Spleen (tissue), 11 donors: Measurements from ENCODE around the gene TOMM20. TPM values are rescaled to one million over a fixed set of nuclear protein-coding genes. Genes with fewer than 3 reads are reported as not detected.
"Not testable (repeated sequence)": the region's sequence is repeated elsewhere in the genome, so short reads cannot be mapped to it uniquely, and the experiment has no call there.

Experiments used
- DNase-seq: peaks from one replicate; pipeline ENCODE4 v3.0.0-alpha.2; 2020
- H3K27ac ChIP-seq, 8 donors: fragments of 200-600 bp; sonication (generic) in 7 of 8; 1 replicate in 4 of 8; 2 replicates in 4 of 8; pipeline versions ENCODE4 v1.5.0 to v1.8.0; 2016 to 2021; ENCODE audit warnings: inconsistent platforms in 4 of 8, mild to moderate bottlenecking in 4 of 8, moderate library complexity in 1 of 8
- H3K27me3 ChIP-seq, 7 donors: fragments of 200-600 bp; sonication (generic) in 6 of 7; replicated peaks in 1 of 7; 1 replicate in 4 of 7; 2 replicates in 3 of 7; pipeline versions ENCODE4 v1.5.0 to v1.8.0; 2016 to 2021; ENCODE audit warnings: inconsistent platforms in 3 of 7, mild to moderate bottlenecking in 1 of 7
- H3K36me3 ChIP-seq, 6 donors: fragments of 200-600 bp; sonication (generic) in 5 of 6; 1 replicate in 4 of 6; 2 replicates in 2 of 6; pipeline versions ENCODE4 v1.5.0 to v1.8.0; 2016 to 2021; ENCODE audit warnings: inconsistent platforms in 2 of 6
- H3K4me1 ChIP-seq, 6 donors: fragments of 200-600 bp; sonication (generic) in 5 of 6; 1 replicate in 3 of 6; 2 replicates in 3 of 6; pipeline versions ENCODE4 v1.5.0 to v1.8.0; 2016 to 2021; ENCODE audit warnings: inconsistent platforms in 3 of 6
- H3K4me3 ChIP-seq, 8 donors: fragments of 200-600 bp; sonication (generic) in 7 of 8; 1 replicate in 4 of 8; 2 replicates in 4 of 8; pipeline versions ENCODE4 v1.5.0 to v1.8.0; 2016 to 2021; ENCODE audit warnings: inconsistent platforms in 4 of 8, mild to moderate bottlenecking in 4 of 8, moderate library complexity in 2 of 8
- H3K9me3 ChIP-seq, 8 donors: fragments of 200-600 bp; sonication (generic) in 7 of 8; 1 replicate in 4 of 8; 2 replicates in 4 of 8; pipeline versions ENCODE4 v1.5.0 to v1.8.0; 2016 to 2021; ENCODE audit warnings: inconsistent platforms in 4 of 8
- POLR2A ChIP-seq, 3 donors: fragments of 450-650 bp; IDR thresholded peaks; one replicate each; pipeline ENCODE4 v1.5.1; 2017; ENCODE audit warnings: antibody characterized with exemption in 3 of 3, mild to moderate bottlenecking in 1 of 3
- POLR2AphosphoS5 ChIP-seq, 3 donors: sonication (generic); formaldehyde crosslinking; IDR thresholded peaks; one replicate each; pipeline ENCODE4 v1.5.1; 2017; ENCODE audit warnings: antibody characterized with exemption in 3 of 3
- WGBS, 5 donors: extraction: QIAGEN DNeasy Blood & Tissue Kit in 3 of 5; methylation state at CpG; one replicate each; pipeline versions ENCODE4 v1.1.5 to v1.1.7; 2013 to 2018; 5-methylcytosine and 5-hydroxymethylcytosine counted together
- intact Hi-C: fragments of 100-400 bp; cut with DNase I; formaldehyde crosslinking; loops from one replicate; pipeline ENCODE4 v1.15.0; 2023; ENCODE audit warnings: low total_unique reads
- polyA plus RNA-seq, 3 donors: library from polyadenylated mRNA; stranded (reverse); fragments of 200-250 nt; gene quantifications; one replicate each; pipeline ENCODE4 v1.2.1, GENCODE V29; 2013
- total RNA-seq, 7 donors: library from RNA; depleted of rRNA in 3 of 7; stranded (reverse); fragments of >200 nt in 3 of 7; fragmentation: NEBNext Ultra II Directional in 4 of 7; extraction: Animal tissue kit (Norgen Biotek cat#: 25700) in 4 of 7; gene quantifications; one replicate each; pipeline versions ENCODE4 v1.1.0 to v1.2.1, GENCODE V29; 2016 to 2021
- TF ChIP-seq, protein P1 (sequence below), 11 experiments: fragments of 200-600 bp in 7 of 11; fragments of 450-650 bp in 4 of 11; sonication (generic) in 4 of 11; IDR thresholded peaks in 8 of 11; conservative IDR thresholded peaks in 3 of 11; 1 replicate in 7 of 11; 2 replicates in 4 of 11; pipeline versions ENCODE4 v1.4.0 to v1.8.0; 2016 to 2021; ENCODE audit warnings: antibody characterized with exemption in 11 of 11, inconsistent platforms in 4 of 11, mild to moderate bottlenecking in 1 of 11
- donor health status: healthy with polysubstance abuse.
- donor health status: DM: no; HTN: no; CAD: no; lungs with moderate emphysema.
- donor health status: DM: no; HTN: no; CAD: no.
- donor health status: Bipolar disorder and iron deficiency.
- donor health status: healthy.
- donor health status: DM: no; HTN: no; CAD: no.
- donor health status: DM: yes; HTN: yes; CAD: no.

TOMM20 gene
- total and polyA plus RNA-seq, 10 donors, result 46.6 to 79.9 (median 63.0) TPM

DNA sequence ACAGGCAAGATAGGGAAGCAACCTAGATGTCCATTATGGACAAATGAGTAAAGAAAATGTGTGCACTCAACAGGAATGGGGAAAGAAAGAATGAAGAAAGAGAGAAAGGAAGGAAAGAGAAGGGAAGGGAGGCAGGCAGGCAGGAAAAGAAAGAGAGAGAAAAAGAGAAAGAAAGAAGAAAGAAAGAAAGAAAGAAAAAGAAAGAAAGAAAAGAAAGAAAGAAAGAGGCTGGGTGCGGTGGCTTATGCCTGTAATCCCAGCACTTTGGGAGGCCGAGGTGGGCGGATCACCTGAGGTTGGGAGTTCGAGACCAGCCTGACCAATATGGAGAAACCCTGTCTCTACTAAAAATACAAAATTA is 48.4 kb downstream of the TOMM20 start:
- not testable (repeated sequence) for H3K4me3 ChIP-seq, H3K9me3 ChIP-seq, DNase-seq, H3K27me3 ChIP-seq, H3K36me3 ChIP-seq
- 83 to 95% (median 89%) methylated on average over 4 of the region's 4 CpGs for WGBS, 5 donors
- Histone ChIP-seq H3K27ac (peak overlapping the region in 6 of 8 donors; percentile 11 to 95 (median 71)), H3K4me1 (peaks cover 24 to 78% (median 48%) of the 10 kb centered on the region in 6 donors)
- intact Hi-C loops, result loop anchor here (5.0 to 10.0 kb wide), 2 partner anchors 95 to 483 kb away; no protein-coding TSS in a partner anchor

DNA sequence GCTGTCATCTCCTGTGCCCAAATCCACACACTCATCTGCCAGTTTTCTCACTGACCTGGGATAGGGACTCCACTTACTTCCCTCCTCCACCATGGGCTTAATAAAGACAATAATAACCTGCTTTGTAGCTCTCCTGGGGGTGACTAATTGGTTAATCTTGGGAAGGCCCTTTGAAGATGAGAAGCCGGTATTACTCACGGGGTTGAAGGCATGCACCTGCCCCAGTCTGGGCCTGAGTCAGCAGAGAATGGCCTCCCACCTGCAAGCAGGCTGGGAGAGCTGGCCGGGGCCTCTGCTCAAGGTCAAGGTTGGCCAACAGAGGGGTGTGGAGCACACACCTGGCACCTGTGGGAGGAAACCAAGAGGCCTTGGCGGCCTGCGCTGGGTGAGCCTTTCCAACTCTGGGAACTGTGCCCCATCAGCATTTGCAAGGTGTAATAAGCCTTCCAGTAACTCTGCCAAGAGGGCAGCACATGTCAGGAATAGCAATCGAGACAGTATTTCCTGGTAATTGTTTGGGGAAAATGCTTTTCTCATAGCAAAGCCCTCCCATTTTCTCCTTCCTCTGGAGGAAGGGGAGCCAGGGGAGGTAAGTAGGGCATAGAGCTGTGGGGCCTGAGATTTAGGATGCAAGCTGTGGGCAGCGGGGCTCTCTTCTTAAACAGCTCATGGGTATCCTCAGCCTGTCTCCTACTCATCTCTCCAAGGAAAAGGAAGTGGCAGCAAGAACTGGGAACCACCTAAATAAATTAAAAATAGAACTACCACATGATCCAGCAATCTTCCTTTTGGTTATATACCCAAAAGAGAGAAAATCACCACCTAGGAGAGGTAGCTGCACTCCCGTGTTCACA is 49.0 kb downstream of the TOMM20 start:
- Histone ChIP-seq H3K4me1 (peaks cover 29 to 84% (median 54%) of the 10 kb centered on the region in 6 donors), H3K27me3 (no peaks in the 10 kb centered on the region), H3K4me3 (no peak overlapping the region)

DNA sequence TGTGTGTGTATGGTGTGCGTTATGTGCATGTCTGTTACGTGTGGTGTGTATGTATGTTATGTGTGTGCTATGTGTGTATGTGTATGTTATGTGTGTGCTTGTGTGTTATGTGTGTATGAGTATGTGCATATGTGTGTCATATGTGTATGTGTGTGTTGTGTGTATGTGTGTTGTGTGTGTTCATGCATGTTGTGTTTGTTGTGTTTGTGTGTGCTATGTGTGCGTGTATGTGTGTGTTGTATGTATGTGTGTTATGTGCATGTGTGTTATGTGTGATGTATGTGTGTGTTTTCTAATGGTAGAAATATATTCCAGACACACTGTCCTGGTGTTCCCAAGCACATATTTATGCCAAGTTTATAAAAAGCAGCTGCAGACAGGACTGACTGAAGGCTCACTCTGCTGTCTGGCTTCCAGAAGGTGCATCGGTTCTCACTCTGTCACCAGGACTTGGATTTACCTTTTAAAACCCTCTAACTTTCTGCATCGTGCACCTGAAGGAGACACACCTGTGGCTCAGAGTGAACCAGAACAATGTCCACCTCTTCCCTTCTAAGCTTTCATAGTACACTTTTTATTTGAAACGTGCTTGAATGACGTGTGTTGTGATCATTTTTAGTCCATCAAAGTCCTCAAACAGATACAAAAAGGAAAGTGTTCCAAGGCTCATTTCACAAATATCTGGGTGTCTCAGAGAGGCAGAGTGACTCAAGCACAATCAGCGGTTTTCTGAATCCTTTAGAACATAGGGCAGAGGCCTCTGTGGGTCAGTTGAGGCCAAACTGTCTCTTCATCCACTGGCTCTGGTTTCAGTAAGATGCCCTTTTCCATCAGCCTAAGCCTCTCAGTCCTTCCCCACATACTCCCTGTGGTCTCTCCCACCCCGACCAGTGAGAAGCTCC is 49.9 kb downstream of the TOMM20 start:
- Histone ChIP-seq H3K4me1 (peaks cover 34 to 88% (median 57%) of the 10 kb centered on the region in 6 donors), H3K9me3 (no peaks in the 10 kb centered on the region), H3K27ac (peak overlapping the region in 6 of 8 donors; percentile 11 to 95 (median 71)), H3K4me3 (no peak overlapping the region), H3K27me3 (no peaks in the 10 kb centered on the region), H3K36me3 (no peaks in the 10 kb centered on the region)
- 64 to 73% (median 67%) methylated on average over 9 of the region's 9 CpGs for WGBS, 5 donors
- no peak for DNase-seq
- intact Hi-C loops, result no loop called here
- TF ChIP-seq POLR2AphosphoS5 (IDR thresholded peaks at IDR 0.05) (no peak), POLR2A (IDR thresholded peaks at IDR 0.05) (no peak)
- TF ChIP-seq, protein P1, sequence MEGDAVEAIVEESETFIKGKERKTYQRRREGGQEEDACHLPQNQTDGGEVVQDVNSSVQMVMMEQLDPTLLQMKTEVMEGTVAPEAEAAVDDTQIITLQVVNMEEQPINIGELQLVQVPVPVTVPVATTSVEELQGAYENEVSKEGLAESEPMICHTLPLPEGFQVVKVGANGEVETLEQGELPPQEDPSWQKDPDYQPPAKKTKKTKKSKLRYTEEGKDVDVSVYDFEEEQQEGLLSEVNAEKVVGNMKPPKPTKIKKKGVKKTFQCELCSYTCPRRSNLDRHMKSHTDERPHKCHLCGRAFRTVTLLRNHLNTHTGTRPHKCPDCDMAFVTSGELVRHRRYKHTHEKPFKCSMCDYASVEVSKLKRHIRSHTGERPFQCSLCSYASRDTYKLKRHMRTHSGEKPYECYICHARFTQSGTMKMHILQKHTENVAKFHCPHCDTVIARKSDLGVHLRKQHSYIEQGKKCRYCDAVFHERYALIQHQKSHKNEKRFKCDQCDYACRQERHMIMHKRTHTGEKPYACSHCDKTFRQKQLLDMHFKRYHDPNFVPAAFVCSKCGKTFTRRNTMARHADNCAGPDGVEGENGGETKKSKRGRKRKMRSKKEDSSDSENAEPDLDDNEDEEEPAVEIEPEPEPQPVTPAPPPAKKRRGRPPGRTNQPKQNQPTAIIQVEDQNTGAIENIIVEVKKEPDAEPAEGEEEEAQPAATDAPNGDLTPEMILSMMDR (IDR thresholded peaks at IDR 0.05 in 8 of 11, conservative IDR thresholded peaks at IDR 0.05 in 3 of 11), result no peak

More for the DNA sequence above, 49.0 kb downstream of the TOMM20 start:
- WGBS, 5 donors, result 53 to 72% (median 61%) methylated on average over 5 to 8 of the region's 8 CpGs
- Histone ChIP-seq H3K27ac (peak overlapping the region in 7 of 8 donors; percentile 6 to 95 (median 61)), H3K36me3 (no peaks in the 10 kb centered on the region), H3K9me3 (no peaks in the 10 kb centered on the region)
- intact Hi-C loops, result loop anchor here (5.0 to 10.0 kb wide), 2 partner anchors 95 to 482 kb away; no protein-coding TSS in a partner anchor
- DNase-seq, result peak; percentile 66
- TF ChIP-seq, protein P1 (IDR thresholded peaks at IDR 0.05 in 8 of 11, conservative IDR thresholded peaks at IDR 0.05 in 3 of 11), result no peak
- no peak for TF ChIP-seq POLR2A (IDR thresholded peaks at IDR 0.05)
- no peak for TF ChIP-seq POLR2AphosphoS5 (IDR thresholded peaks at IDR 0.05)

DNA sequence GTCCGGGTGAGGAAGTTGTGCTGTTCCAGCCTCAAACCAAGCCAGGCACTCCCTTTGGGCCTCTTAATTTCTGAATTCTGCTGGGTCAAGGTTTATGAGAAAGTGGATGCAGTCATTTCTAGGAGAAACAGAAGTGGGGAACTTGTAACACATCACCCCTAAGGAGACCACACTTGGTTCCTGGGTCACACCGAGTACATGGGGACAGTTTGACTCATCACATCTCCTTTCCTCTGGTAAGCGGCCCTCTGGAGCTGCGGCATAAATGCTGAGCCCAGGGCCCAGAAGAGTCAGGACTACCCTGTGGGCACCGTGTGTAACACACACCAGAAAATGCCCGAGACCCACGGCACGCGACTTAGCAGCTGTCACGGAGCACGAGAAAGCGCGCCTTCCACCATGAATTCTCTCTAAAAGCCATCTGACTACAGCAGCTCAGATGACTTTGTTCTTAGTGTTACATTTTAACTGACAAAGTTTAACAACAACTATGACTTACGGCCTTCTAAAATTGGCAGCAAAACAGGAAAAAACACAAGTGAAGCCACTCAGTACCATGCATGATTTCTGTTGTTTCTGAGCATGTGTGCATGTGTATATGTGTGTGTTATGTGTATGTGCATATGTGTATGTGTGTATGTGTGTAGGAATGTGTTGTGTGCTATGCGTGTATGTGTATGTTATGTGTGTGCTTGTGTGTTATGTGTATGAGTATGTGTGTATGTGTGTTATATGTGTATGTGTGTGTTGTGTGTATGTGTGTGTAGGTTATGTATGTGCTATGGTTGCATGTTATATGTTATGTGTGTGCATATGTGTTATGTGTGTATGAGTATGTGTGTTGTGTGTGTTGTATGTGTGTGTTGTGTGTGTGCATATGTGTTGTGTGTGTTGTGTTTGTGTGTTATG is 50.8 kb downstream of the TOMM20 start:
- Histone ChIP-seq H3K4me1 (peaks cover 26 to 83% (median 49%) of the 10 kb centered on the region in 6 donors), H3K4me3 (no peak overlapping the region), H3K27me3 (no peaks in the 10 kb centered on the region), H3K9me3 (no peaks in the 10 kb centered on the region), H3K27ac (peak overlapping the region in 7 of 8 donors; percentile 67 to 95 (median 81)), H3K36me3 (no peaks in the 10 kb centered on the region)
- intact Hi-C loops, result no loop called here
- 59 to 73% (median 67%) methylated on average over 15 of the region's 15 CpGs for WGBS, 5 donors
- TF ChIP-seq POLR2A (IDR thresholded peaks at IDR 0.05) (no peak), POLR2AphosphoS5 (IDR thresholded peaks at IDR 0.05) (peak; percentile 44 to 51 (median 50))
- TF ChIP-seq, protein P1 (IDR thresholded peaks at IDR 0.05 in 8 of 11, conservative IDR thresholded peaks at IDR 0.05 in 3 of 11), result no peak
- DNase-seq, result peak; percentile 78
